Amygdala (tissue), 56 donors: ENCODE measurements around the gene HMGN4.

ENCODE experiments used
- DNase-seq, 56 donors: peaks; one replicate each; lab custom pipeline; 2025; lab: John Stamatoyannopoulos, UW

Gene HMGN4

GRCh38 chr6:26575494-26575939 is 37.4 kb downstream of the HMGN4 start:
- peak in 1 of 56 donors; percentile 24 for DNase-seq

GRCh38 chr6:26576407-26576843 is 38.3 kb downstream of the HMGN4 start:
- no peak for DNase-seq

GRCh38 chr6:26576929-26577719 is 39.0 kb downstream of the HMGN4 start:
- peak in 23 of 56 donors; percentile 1 to 64 (median 15) for DNase-seq

- no peak for DNase-seq
Measured at GRCh38 chr6:26577720-26578072, 39.5 kb downstream of the HMGN4 start.

- no peak for DNase-seq
Measured at GRCh38 chr6:26578279-26578678, 40.1 kb downstream of the HMGN4 start.

- no peak for DNase-seq
Measured at GRCh38 chr6:26578741-26579140, 40.6 kb downstream of the HMGN4 start.

GRCh38 chr6:26581164-26581915 is 43.2 kb downstream of the HMGN4 start:
- no peak for DNase-seq

GRCh38 chr6:26588965-26589364 is 50.8 kb downstream of the HMGN4 start:
- DNase-seq: no peak

GRCh38 chr6:26592649-26593048 is 54.5 kb downstream of the HMGN4 start:
- DNase-seq: no peak

GRCh38 chr6:26593278-26594130 is 55.3 kb downstream of the HMGN4 start:
- DNase-seq: no peak

- DNase-seq: no peak
Measured at GRCh38 chr6:26594131-26594498, 55.9 kb downstream of the HMGN4 start.

GRCh38 chr6:26594730-26595632 is 56.8 kb downstream of the HMGN4 start:
- DNase-seq: peak in 17 of 56 donors; percentile 3 to 50 (median 9)

- peak; percentile 18 to 96 (median 74) for DNase-seq
Measured at GRCh38 chr6:26595669-26596269, 57.6 kb downstream of the HMGN4 start.
